ENCODE measurements around the gene HTR1D. TPM values are rescaled to one million over a fixed set of nuclear protein-coding genes. Genes with fewer than 3 reads are reported as not detected.

HTR1D gene
- total and polyA plus RNA-seq, 4 donors, result 0.05 TPM; not detected in 3

DNA sequence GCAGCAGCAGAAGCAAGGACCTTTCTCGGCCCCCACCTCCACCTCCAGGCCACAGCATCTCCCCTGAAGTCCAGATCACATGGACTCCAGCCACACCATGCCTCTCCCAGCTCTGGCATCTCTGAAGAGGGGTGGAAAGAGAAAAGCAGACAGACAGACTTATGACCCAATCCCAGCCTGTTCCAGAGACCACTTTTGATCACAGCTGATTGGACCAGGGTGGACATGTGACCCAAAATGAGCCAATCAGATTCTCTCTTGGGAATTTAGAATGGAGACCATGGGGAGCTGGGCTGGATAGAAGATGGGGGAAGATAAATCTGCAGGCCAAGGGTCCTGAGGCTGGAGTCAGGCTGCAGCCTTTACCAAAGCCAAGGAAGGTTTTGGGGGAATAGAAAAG is 16.4 kb downstream of the HTR1D start:
- TF ChIP-seq HNF4A (conservative IDR thresholded peaks at IDR 0.05) (no peak), JUND (IDR thresholded peaks at IDR 0.05) (no peak), RAD21 (IDR thresholded peaks at IDR 0.05) (no peak), TAF1 (conservative IDR thresholded peaks at IDR 0.05) (no peak), EGR1 (IDR thresholded peaks at IDR 0.05; ENCODE audit: low read depth in 2 of 2) (no peak), SP1 (IDR thresholded peaks at IDR 0.05) (no peak), HNF4G (IDR thresholded peaks at IDR 0.05) (no peak), YY1 (IDR thresholded peaks at IDR 0.05) (no peak), RXRA (IDR thresholded peaks at IDR 0.05) (no peak), FOXA2 (IDR thresholded peaks at IDR 0.05) (no peak), NR2F2 (IDR thresholded peaks at IDR 0.05) (no peak)
- TF ChIP-seq, protein P1, sequence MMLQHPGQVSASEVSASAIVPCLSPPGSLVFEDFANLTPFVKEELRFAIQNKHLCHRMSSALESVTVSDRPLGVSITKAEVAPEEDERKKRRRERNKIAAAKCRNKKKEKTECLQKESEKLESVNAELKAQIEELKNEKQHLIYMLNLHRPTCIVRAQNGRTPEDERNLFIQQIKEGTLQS (IDR thresholded peaks at IDR 0.05), result no peak
- TF ChIP-seq, protein P2, sequence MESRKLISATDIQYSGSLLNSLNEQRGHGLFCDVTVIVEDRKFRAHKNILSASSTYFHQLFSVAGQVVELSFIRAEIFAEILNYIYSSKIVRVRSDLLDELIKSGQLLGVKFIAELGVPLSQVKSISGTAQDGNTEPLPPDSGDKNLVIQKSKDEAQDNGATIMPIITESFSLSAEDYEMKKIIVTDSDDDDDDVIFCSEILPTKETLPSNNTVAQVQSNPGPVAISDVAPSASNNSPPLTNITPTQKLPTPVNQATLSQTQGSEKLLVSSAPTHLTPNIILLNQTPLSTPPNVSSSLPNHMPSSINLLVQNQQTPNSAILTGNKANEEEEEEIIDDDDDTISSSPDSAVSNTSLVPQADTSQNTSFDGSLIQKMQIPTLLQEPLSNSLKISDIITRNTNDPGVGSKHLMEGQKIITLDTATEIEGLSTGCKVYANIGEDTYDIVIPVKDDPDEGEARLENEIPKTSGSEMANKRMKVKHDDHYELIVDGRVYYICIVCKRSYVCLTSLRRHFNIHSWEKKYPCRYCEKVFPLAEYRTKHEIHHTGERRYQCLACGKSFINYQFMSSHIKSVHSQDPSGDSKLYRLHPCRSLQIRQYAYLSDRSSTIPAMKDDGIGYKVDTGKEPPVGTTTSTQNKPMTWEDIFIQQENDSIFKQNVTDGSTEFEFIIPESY (IDR thresholded peaks at IDR 0.05), result no peak
- TF ChIP-seq, protein P3, sequence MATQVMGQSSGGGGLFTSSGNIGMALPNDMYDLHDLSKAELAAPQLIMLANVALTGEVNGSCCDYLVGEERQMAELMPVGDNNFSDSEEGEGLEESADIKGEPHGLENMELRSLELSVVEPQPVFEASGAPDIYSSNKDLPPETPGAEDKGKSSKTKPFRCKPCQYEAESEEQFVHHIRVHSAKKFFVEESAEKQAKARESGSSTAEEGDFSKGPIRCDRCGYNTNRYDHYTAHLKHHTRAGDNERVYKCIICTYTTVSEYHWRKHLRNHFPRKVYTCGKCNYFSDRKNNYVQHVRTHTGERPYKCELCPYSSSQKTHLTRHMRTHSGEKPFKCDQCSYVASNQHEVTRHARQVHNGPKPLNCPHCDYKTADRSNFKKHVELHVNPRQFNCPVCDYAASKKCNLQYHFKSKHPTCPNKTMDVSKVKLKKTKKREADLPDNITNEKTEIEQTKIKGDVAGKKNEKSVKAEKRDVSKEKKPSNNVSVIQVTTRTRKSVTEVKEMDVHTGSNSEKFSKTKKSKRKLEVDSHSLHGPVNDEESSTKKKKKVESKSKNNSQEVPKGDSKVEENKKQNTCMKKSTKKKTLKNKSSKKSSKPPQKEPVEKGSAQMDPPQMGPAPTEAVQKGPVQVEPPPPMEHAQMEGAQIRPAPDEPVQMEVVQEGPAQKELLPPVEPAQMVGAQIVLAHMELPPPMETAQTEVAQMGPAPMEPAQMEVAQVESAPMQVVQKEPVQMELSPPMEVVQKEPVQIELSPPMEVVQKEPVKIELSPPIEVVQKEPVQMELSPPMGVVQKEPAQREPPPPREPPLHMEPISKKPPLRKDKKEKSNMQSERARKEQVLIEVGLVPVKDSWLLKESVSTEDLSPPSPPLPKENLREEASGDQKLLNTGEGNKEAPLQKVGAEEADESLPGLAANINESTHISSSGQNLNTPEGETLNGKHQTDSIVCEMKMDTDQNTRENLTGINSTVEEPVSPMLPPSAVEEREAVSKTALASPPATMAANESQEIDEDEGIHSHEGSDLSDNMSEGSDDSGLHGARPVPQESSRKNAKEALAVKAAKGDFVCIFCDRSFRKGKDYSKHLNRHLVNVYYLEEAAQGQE (IDR thresholded peaks at IDR 0.05), result no peak

DNA sequence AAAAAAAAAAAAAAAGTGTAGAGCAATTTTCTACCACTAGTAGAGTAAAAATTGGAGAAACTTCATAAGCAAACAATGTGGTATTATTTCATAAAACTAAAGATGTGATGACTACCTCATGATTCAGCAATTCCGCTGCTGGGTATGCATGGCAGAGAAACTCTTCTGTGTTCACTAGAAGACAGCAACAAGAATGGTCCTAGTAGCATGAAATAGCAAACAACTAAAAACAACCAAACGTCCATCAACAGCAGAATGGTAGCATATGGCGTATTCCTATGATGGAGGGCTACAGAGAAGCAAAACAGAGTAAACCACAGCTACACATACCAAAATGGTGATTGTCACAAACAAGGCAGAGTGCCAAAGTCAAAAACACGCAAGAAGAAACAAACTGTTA is 18.9 kb downstream of the HTR1D start:
- no peak overlapping the region for H3K27ac ChIP-seq (ENCODE audit: low read depth in 1 of 2, low read length in 2 of 2)
- H3K36me3 ChIP-seq (ENCODE audit: control insufficient read depth in 4 of 4, insufficient read depth in 3 of 4, low read depth in 1 of 4, low read length in 3 of 4), result no peaks in the 10 kb centered on the region
- 78% methylated on average over 4 of the region's 4 CpGs for WGBS
- peaks cover 0 to 2% (median 0%) of the 10 kb centered on the region in 4 donors for H3K27me3 ChIP-seq (ENCODE audit: control insufficient read depth in 4 of 4, insufficient read depth in 4 of 4, low read length in 3 of 4)
- H3K9me3 ChIP-seq (ENCODE audit: control insufficient read depth in 4 of 4, low read length in 3 of 4), result no peaks in the 10 kb centered on the region
- no peak for DNase-seq (ENCODE audit: low spot score)
- H3K9ac ChIP-seq (ENCODE audit: low read depth in 1 of 2, low read length in 2 of 2), result no peak overlapping the region
- no peaks in the 10 kb centered on the region for H3K4me1 ChIP-seq (ENCODE audit: control insufficient read depth in 4 of 4, insufficient read depth in 4 of 4, low read length in 3 of 4)
- no peak overlapping the region for H3K4me3 ChIP-seq (ENCODE audit: low read depth in 1 of 3, low read length in 3 of 3)
- no peak for TF ChIP-seq JUND (IDR thresholded peaks at IDR 0.05)
- TF ChIP-seq FOXA1 (IDR thresholded peaks at IDR 0.05), result no peak
- TF ChIP-seq SP1 (IDR thresholded peaks at IDR 0.05), result no peak
- TF ChIP-seq, protein P3 (IDR thresholded peaks at IDR 0.05), result no peak
- no peak for TF ChIP-seq EGR1 (IDR thresholded peaks at IDR 0.05; ENCODE audit: low read depth in 2 of 2)
- TF ChIP-seq HNF4G (IDR thresholded peaks at IDR 0.05), result no peak
- TF ChIP-seq NR2F2 (IDR thresholded peaks at IDR 0.05), result no peak
- TF ChIP-seq, protein P1 (IDR thresholded peaks at IDR 0.05), result no peak
- no peak for TF ChIP-seq YY1 (IDR thresholded peaks at IDR 0.05)

More for the DNA sequence above, 16.4 kb downstream of the HTR1D start:
- H3K4me3 ChIP-seq (ENCODE audit: low read depth in 1 of 3, low read length in 3 of 3), result no peak overlapping the region
- H3K9me3 ChIP-seq (ENCODE audit: control insufficient read depth in 4 of 4, low read length in 3 of 4), result no peaks in the 10 kb centered on the region
- no peak for DNase-seq (ENCODE audit: low spot score)
- H3K9ac ChIP-seq (ENCODE audit: low read depth in 1 of 2, low read length in 2 of 2), result no peak overlapping the region
- H3K27me3 ChIP-seq (ENCODE audit: control insufficient read depth in 4 of 4, insufficient read depth in 4 of 4, low read length in 3 of 4), result peaks cover 0 to 2% (median 0%) of the 10 kb centered on the region in 4 donors
- no peaks in the 10 kb centered on the region for H3K36me3 ChIP-seq (ENCODE audit: control insufficient read depth in 4 of 4, insufficient read depth in 3 of 4, low read depth in 1 of 4, low read length in 3 of 4)
- no peaks in the 10 kb centered on the region for H3K4me1 ChIP-seq (ENCODE audit: control insufficient read depth in 4 of 4, insufficient read depth in 4 of 4, low read length in 3 of 4)
- WGBS, result 88% methylated on average over 1 of the region's 1 CpG
- H3K27ac ChIP-seq (ENCODE audit: low read depth in 1 of 2, low read length in 2 of 2), result no peak overlapping the region
